Limb (tissue), 2 donors: ENCODE measurements around the gene GATM.
"Not testable (repeated sequence)": the region's sequence is repeated elsewhere in the genome, so short reads cannot be mapped to it uniquely, and the experiment has no call there.

ENCODE experiments used
- DNase-seq, 2 donors: peaks; one replicate each; pipeline ENCODE4 v3.0.0-alpha.2; 2016; ENCODE audit errors: extremely low spot score in 2 of 2

The GATM gene

GRCh38 chr15:45354711-45355110 lies 23.6 kb downstream of the GATM start:
- no peak for DNase-seq

GRCh38 chr15:45351227-45351626 lies 27.1 kb downstream of the GATM start:
- DNase-seq: no peak

- DNase-seq: no peak
These were observed 28.7 kb downstream of the GATM start for GRCh38 chr15:45349623-45350022.

- no peak for DNase-seq
These were observed 30.4 kb downstream of the GATM start for GRCh38 chr15:45347989-45348388.

GRCh38 chr15:45347033-45347432 lies 31.3 kb downstream of the GATM start:
- DNase-seq: no peak

GRCh38 chr15:45346381-45346780 lies 32.0 kb downstream of the GATM start:
- no peak for DNase-seq

- no peak for DNase-seq
These were observed 35.0 kb downstream of the GATM start for GRCh38 chr15:45343258-45343860.

GRCh38 chr15:45341790-45342189 lies 36.6 kb downstream of the GATM start:
- DNase-seq: no peak

- DNase-seq: no peak
These were observed 37.9 kb downstream of the GATM start for GRCh38 chr15:45340429-45340828.

GRCh38 chr15:45338417-45338816 lies 39.9 kb downstream of the GATM start:
- no peak for DNase-seq

- no peak for DNase-seq
These were observed 41.1 kb downstream of the GATM start for GRCh38 chr15:45337224-45337623.

GRCh38 chr15:45333550-45333949 lies 44.8 kb downstream of the GATM start:
- DNase-seq: peak; percentile 66 to 71

- DNase-seq: no peak
These were observed 45.6 kb downstream of the GATM start for GRCh38 chr15:45332694-45333093.

- peak; percentile 28 to 37 for DNase-seq
These were observed 46.4 kb downstream of the GATM start for GRCh38 chr15:45331972-45332371.

- DNase-seq: no peak
These were observed 49.7 kb downstream of the GATM start for GRCh38 chr15:45328663-45329062.

GRCh38 chr15:45326741-45327140 lies 51.6 kb downstream of the GATM start:
- DNase-seq: no peak

GRCh38 chr15:45326280-45326679 lies 52.1 kb downstream of the GATM start:
- DNase-seq: no peak

GRCh38 chr15:45320581-45321205 lies 57.7 kb downstream of the GATM start:
- no peak for DNase-seq

- DNase-seq: no peak
These were observed 58.7 kb downstream of the GATM start for GRCh38 chr15:45319472-45320214.

- no peak for DNase-seq
These were observed 63.4 kb downstream of the GATM start for GRCh38 chr15:45314960-45315359.

GRCh38 chr15:45314117-45314516 lies 64.2 kb downstream of the GATM start:
- not testable (repeated sequence) for DNase-seq
